Liver (tissue), 3 donors: ENCODE data around the gene SLC27A3.

ENCODE experiments used
- CTCF ChIP-seq: fragments of 150-350 bp; IDR thresholded peaks from 2 replicates; pipeline ENCODE4 v1.5.1; 2017; ENCODE audit warnings: improper control_type of control experiment, low read depth, low read length; ENCODE audit not compliant: missing input control
- EGR1 ChIP-seq, 2 donors: IDR thresholded peaks; 2 replicates each; pipeline ENCODE4 v1.6.1; 2016 to 2018; ENCODE audit warnings: antibody characterized with exemption in 2 of 2, low read depth in 2 of 2
- JUND ChIP-seq, 2 donors: IDR thresholded peaks; 2 replicates each; pipeline ENCODE4 v1.6.1; 2016; ENCODE audit warnings: antibody characterized with exemption in 2 of 2
- RAD21 ChIP-seq, 2 donors: IDR thresholded peaks; 2 replicates each; pipeline ENCODE4 v1.6.1; 2016; ENCODE audit warnings: antibody characterized with exemption in 2 of 2, mild to moderate bottlenecking in 2 of 2
- RXRA ChIP-seq, 2 donors: IDR thresholded peaks; 2 replicates each; pipeline ENCODE4 v1.6.1; 2017 to 2018; ENCODE audit warnings: antibody characterized with exemption in 2 of 2, mild to moderate bottlenecking in 1 of 2
- TAF1 ChIP-seq: conservative IDR thresholded peaks from 2 replicates; pipeline ENCODE4 v1.6.1; 2016; ENCODE audit warnings: antibody characterized with exemption, mild to moderate bottlenecking
- donor health status: healthy.
- donor health status: healthy.

GRCh38 chr1:153763365-153764225, 11.6 kb upstream of the SLC27A3 start:
- no peak for TF ChIP-seq CTCF
- no peak for TF ChIP-seq TAF1
- TF ChIP-seq RAD21 (IDR thresholded peaks at IDR 0.05), result no peak
- TF ChIP-seq RXRA (IDR thresholded peaks at IDR 0.05), result no peak
- no peak for TF ChIP-seq EGR1 (IDR thresholded peaks at IDR 0.05; ENCODE audit: low read depth in 2 of 2)
- TF ChIP-seq JUND (IDR thresholded peaks at IDR 0.05), result no peak
